GM21528 (cell line): ENCODE data around the gene ZNF277.

ENCODE experiments used
- ATAC-seq: cut with Tn5 transposase; IDR thresholded peaks from one replicate; pipeline ENCODE4 v1.9.1; 2021; ENCODE audit warnings: mild to moderate bottlenecking, moderate library complexity; ENCODE audit not compliant: unreplicated experiment, low FRiP score

The ZNF277 gene

DNA sequence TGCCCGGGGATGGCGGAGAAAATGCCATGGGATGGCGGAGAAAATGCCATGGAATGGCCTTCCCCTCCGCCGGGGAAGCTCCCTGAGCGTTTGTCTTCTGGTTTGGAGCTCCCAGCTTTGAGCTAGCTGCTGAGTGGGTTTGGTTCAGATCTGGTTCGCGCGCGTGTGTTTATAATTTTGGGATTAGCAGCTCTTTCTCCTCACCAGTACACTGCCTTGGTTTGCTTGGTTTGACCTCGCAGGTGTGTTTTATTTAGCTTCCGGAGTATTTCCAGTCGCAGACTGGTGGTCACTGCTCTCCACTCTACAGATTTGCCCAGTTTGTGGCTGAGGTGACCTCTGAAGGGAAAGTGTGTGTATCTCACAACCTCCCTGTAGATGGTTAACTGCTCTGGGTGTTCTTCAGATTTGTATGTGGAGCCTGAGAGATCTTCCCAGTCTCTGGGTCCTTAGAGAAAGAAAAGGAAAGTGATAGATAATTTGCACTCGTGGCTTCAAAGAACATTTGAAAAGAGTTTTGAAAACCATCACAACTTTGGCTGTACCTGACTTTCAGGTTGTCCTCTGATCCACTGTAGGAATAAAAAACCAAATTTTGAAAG, 597 bp downstream of the ZNF277 start:
- ATAC-seq = no peak

DNA sequence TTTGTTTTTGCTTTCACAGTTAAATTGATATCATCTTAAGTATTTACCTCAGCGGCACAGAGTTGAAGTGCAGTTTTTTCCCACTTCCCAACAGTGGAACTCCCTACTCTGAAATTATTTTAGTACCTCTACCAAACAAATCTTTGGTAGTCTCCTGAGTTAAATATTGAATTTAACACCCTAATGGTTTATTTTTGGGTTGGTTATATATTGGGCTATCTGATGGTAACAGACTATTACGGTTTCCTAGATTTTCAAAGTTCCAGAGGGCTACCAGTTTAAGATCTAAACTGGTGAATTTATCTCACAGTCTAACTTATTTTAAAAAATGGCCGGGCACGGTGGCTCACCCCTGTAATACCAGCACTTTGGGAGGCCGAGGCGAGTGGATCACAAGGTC, 1.3 kb downstream of the ZNF277 start:
- ATAC-seq = no peak

DNA sequence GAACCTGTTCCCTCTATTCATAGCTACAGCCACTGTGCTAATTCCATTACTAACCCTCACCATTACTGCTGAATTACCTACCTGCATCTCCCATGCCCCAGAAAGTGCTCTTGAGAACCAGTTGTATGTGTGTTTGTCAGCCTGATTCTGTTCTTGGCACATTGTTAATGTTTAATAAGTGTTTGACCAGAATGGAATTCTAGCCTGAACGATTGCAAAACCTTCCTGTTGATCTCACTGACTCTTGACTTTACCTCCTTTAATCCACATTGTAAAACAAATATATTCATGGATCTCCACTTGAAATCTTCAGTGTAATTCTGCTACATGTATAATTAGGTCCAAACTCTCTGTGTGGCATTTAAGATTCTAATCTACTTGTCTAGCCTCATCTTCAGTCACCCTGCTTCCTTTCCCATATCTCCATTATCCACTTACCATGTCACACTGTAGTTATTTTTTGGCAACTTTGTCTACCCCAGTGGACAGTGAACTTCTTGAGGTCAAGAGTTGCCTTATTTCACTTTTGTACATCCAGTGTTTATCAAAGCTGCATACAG, 4.9 kb downstream of the ZNF277 start:
- ATAC-seq = no peak

DNA sequence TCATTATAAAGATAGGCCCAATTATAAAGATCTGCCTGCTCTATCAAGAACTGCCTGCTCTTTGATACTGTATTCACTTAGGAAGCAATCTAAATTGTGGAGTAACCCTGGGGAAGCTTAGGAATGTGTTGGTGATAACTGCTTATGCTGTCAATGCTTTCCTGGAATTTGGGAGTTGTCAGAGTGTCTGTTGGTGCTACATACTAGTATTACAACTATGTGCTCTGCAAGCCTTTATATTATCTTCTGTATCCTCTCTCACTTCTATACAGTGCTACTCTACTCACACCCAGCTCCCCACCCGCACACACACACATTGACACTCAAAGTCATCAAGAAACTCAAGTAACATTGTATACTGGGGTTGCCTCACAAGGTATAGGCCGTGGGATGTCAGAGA, 6.1 kb downstream of the ZNF277 start:
- ATAC-seq = no peak

DNA sequence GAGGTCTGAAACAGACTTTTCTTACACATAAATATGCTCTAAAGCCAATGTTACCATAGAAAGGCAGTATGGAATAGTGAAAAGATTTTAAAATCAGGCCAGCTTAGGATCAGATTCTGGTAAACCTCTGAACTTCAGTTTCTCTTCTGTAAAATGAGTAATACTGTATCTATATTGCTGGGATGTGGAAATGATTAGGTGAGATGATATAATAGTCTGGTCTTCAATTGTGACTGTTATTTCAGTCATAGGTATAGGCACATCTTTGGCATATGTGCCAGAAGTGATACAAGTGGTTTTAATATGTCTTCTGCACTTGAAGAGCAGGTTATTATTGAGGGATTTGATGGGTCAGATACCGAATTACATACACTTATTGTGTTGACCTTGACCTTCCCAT, 7.2 kb downstream of the ZNF277 start:
- no peak for ATAC-seq

DNA sequence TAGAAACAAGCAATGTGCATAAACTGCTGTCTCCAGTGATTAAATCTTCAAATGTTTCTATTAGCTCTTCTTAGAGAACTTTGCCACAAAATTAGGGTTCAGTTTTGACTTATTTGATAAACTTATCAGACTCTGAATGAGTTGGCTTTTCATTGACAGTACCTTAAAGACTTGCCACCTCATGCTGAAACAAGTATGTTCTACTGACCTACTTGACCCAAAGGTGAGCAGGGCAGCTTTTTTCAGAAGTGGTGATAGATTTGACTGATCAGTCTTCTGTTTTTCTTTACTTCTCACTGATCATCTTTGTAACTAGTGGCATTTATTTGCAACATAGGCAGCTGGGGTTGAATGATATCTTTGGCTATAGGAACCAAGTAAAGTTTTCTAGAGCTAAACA, 7.8 kb downstream of the ZNF277 start:
- no peak for ATAC-seq

DNA sequence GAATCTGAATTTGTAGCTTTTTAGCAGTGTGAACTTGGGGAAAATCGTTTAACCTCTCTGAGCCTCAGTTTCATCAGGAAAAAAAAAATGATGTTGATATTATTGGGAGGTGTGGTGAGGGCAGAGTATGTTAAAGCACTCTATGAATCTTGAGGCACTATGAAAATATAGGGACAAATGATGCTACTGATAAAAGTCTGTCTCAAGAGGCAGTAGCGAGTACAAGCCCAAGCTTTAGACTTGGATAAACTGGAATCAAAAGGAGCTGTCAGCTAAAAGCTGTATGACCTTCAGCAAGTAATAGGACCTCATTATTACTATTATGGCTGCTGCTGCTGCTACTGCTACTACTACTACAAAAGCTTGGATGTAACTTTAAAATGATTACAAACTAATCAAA, 8.4 kb downstream of the ZNF277 start:
- ATAC-seq = no peak

DNA sequence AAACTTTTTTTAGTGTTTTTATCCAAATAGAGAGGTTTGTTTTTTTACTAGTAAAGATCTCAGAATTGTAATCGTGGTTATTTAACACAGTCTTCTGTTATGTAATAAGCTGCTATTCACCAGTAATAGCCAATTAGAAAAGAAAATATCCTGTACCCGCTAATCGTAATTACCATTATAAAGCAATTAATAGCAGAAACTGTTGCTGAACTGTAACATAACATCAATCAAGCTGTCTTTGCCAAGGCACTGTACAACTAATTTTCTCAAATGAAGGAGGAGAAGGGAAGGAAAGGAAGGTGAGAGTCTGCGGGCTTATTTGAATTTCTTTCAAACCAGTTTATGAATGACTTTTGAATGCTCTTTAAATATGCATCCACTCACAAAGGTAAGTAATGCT, 9.3 kb downstream of the ZNF277 start:
- ATAC-seq = no peak

DNA sequence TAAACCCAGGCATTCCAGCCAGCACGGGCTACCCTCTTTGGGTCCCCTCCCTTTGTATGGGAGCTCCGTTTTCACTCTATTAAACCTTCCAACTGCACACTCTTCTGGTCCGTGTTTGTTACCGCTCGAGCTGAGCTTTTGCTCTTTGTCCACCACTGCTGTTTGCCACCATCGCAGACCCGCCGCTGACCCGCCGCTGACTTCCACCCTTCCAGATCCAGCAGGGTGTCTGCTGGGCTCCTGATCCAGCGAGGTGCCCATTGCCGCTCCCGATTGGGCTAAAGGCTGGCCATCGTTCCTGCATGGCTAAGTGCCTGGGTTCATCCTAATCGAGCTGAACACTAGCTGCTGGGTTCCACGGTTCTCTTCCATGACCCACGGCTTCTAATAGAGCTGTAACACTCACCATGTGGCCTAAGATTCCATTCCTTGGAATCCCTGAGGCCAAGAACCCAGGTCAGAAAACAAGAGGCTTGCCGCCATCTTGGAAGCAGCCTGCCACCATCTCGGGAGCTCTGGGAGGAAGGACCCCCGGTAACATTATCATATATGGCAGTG, 14.5 kb downstream of the ZNF277 start:
- ATAC-seq = no peak

DNA sequence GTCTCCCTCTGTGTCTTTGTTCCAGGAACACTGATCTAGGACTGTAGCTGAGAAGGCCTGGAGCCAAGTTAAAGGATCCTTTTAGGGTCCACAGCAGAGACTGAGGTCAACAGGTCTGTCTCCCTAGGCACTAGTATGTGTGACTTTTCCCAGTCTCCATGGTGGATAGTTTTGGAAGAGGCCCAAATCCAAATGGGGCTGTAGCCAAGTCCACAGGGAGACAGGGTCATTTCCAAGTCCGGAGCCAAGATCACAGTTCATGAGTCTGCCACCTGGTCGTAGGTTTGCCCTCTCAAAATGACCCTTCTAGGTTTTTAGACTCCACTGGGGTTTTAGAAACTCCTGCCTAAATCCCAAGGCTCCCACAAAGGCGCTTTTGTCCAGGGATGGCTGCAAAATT, 16.8 kb downstream of the ZNF277 start:
- no peak for ATAC-seq

DNA sequence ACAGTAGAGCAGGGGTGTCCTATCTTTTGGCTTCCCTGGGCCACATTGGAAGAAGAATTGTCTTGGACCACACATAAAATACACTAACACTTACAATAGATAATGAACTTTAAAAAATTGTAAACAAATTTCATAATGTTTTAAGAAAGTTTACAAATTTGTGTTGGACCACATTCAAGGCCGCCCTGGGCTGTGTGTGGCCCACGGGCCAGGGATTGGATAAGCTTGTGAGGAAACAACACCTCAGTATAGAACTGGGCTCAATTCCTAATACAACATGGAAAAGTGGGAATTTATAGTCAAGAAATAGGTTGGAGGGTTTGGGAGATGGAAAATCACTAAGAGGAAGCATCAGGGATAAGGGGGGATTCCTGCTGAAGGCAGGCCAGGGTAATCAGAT, 17.7 kb downstream of the ZNF277 start:
- ATAC-seq = no peak

DNA sequence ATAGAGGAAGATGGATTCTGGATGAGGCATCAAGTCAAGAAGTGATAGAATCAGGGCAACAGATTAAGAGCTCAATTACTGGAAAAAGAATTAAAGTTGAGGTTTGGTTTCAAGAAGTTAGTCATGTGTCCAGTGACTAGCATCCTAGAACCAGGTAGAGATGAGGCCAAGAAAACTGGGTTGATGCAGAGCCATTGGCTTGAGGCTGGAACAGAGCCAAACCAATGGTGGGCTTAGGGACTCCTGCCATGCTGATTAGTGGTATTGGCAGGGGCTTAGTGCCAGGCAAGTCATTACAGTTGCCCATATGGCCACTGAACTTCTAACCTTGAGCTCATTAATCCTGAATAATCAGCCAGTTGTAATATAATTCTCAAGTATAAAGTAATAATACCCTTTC, 18.5 kb downstream of the ZNF277 start:
- no peak for ATAC-seq

DNA sequence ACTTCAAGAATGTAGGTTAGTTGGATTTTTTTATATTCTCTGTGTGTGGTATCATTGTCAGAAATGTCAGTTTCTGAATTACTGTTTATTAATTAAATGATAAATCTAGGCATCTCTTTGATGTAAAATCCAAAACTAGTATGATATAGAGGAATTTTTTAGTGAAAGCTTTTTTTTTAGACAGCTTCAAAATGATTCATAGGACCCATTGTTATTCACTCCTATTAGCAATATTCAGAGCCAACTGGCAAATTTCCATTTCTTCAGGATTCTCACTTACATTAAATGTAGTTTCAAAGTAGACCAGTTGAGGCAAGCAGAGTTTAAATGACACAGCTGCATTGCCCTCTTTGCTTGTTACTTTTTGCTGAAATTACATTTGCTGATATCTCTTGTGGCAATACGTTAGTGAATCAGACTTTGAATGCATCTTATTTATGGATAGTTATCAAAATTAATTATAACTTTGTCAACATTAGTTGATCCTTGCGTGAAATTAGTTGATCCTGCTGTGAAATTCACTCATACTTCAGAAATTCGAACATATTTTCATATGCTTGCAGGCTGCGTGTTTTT, 20.3 kb downstream of the ZNF277 start:
- no peak for ATAC-seq

DNA sequence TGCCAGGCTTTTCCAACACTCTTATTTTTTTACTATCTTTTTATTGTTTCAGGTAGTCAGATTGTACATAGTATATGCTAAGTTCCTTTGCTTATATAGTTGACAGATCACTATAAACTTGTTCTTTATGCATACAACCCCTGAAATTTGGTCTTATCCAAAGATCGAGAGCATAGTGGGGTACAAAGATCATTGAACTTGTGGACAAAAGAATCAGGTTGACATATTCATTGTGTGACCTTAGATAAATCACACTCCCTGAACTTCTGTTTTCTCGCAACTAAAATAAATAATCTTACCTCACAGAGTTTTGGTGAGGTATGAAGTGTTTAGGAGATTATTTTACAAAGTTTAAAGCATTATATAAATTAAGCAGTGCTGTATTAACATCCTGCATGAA, 22.1 kb downstream of the ZNF277 start:
- ATAC-seq = no peak

DNA sequence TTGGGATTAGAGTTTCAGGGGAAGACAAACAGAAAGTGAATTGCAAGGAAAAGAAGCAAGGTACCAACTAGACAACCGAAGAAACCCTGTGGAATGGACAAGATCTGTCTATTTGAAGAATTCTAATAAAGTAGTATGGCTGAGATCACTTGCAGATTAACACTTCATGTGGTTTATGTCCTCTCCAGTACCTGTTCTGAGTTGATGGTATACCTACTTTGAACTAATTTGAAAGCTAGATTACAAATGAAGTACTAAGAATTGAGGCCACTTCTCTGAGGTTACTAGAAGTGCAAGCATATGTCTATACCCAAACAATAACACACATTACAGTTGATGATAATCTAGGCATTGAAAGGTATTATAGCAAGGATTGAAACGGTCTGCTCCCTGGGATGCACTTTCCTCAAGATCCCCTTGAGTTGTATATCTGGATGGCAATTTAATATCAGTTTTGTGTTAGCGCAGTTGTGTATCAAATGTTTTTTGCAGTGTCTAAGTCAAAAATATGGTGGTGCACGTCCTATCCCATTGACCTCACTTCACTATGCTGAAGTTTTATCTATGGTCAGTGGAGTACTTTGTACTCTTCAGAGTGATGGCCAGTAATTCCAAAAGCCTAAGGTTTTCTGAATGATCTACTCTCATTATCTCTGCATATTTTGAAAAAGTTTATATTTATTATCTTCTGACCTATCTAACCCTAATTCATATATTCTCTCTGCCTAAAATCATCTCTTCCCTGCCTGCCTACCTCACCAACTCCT, 25.9 kb downstream of the ZNF277 start:
- ATAC-seq = no peak

DNA sequence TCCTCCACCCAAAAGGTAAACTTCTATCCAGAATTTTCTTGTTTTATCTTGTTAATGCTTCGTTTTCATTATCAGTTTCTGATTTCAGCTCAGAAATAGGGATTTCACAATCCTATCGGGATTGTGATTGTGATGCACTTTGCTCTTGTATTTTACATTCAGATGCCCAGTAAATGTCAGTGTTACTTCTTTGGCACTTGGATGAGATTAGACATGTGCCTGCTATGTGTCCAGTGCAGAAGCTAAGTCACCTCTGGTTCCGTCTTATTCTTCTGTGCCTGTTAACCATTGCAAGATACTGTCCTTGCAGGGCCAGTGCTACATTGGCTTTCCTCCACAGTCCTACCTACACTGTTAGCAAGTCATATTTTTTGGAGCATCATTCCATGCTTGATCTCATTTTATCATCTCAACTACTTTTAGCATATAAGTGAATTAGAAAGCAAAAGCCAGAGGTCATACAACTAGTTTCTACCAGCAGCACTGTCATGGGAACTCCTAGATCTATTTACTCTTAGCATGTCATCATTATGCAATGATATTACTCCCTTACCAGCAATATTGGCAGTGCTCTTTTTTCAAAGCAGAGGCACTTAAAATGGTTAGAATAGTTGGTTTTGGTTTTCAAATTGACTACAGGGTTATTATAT, 26.7 kb downstream of the ZNF277 start:
- no peak for ATAC-seq

DNA sequence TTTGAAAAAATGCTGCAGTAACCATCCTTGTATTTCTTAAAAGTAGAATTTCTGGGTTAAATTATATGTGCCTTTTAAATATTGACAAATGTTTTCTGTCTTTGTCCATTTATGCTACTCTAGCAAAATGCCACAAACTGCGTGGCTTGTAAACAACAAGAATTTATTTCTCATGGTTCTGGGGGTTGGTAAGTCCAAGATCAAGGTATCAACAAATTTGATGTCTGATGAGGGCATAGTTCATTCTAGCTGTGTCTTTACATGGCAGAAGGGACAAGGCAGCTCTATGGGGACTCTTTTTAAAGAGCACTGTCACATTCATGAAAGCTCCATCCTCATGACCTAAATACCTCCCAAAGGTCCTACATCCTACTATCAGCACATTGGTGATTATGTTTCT, 27.7 kb downstream of the ZNF277 start:
- no peak for ATAC-seq

DNA sequence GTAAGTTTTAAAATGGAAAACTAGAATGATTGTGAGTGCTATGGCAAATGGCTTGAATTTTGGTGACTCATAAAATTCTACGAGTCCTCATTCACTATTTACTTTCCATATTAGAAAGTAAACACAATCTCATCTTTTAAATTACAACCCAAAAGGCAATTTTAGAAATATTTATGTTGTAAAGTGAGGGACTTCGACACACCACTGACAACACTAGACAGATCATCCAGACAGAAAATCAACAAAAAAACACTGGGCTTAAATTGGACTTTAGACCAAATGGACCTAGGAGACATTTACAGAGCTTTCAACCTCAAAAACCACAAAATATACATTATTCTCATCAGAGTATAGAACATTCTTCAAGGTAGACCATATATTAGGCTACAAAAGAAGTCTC, 30.1 kb downstream of the ZNF277 start:
- ATAC-seq = no peak

DNA sequence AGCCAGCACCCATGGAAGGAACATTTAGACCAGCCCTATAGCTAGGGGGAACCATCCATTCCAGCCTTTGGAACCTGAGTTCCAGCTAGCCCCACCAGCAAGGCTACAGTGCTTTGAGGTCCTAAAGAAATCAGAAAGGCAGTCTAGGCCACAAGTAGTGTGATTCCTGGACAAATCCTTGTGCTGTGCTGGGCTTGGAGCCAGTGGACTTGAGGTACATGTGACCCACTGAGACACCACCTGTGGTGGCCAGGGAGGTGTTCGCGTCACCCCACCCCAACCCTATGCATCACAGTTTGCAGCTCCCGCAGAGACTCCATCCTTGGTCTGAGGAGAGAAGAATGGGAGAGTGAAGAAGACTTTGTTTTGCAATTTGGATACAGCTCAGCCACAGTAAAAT, 31.8 kb downstream of the ZNF277 start:
- ATAC-seq = no peak

DNA sequence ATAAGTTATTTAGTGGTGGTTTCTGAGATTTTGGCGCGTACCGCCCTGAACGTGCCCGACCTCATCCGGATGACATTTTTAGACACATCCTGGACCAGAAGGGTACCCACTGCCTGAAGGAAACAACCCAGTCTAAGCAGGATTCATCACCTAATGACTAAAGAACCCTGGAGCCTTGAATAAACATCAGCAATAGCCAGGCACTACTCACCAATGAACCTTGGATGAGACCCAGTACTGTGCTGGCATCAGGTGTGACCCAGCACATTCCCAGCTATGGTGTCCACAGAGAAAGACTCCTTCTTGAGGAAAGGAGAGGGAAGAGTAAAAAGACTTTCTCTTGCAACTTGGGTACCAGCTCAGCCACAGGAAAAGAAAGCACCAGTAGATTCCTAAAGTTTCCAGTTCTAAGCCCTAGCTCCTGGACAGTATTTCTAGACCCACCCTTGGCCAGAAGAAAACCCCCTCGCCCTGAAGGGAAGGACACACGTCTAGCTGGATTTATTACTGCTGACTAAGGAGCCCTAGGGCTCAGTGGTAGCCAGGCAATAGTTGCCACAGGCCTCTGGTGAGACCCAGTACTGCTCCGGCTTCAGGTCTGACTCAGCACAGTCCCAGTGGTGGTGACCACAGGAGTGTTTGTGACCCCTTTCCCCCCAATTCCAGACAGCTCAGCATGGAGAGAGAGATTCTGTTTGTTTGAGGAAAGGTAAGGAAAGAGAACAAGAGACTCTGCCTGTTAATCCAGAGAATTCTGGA, 32.5 kb downstream of the ZNF277 start:
- no peak for ATAC-seq
